Measurements from ENCODE around the gene RFX1.

RFX1 gene

GRCh38 chr19:13956365-13956744, 49.8 kb downstream of the RFX1 start:
- DNase-seq: no peak
- no peak overlapping the region for H3K4me2 ChIP-seq (ENCODE audit: low read depth, low read length)
- no peaks in the 10 kb centered on the region for H3F3A ChIP-seq (ENCODE audit: insufficient read depth, low read length)
- no peaks in the 10 kb centered on the region for H3K27me3 ChIP-seq (replicated peaks; ENCODE audit: insufficient read depth, low read length)
- H3K27ac ChIP-seq (ENCODE audit: low read length): no peak overlapping the region
- no peaks in the 10 kb centered on the region for H4K20me1 ChIP-seq (ENCODE audit: insufficient read depth, low read length)
- no peaks in the 10 kb centered on the region for H3K9me2 ChIP-seq (replicated peaks; ENCODE audit: insufficient read depth, low read length)
- no peak overlapping the region for H3K4me3 ChIP-seq (ENCODE audit: low read length)
- H3K9me3 ChIP-seq (replicated peaks; ENCODE audit: insufficient read depth, low read length): no peaks in the 10 kb centered on the region
- TF ChIP-seq CTCF (IDR thresholded peaks at IDR 0.05; ENCODE audit: low read length) (no peak), EZH2 (optimal IDR thresholded peaks at IDR 0.05; ENCODE audit: low read depth, low read length) (no peak), EZH2phosphoT487 (IDR thresholded peaks at IDR 0.05; ENCODE audit: low read length) (no peak)
- no peak overlapping the region for H3K9ac ChIP-seq (ENCODE audit: low read length)
- no peak overlapping the region for H2AFZ ChIP-seq (ENCODE audit: low read length)
- peaks cover 21% of the 10 kb centered on the region for H3K79me2 ChIP-seq (ENCODE audit: low read length)
- peaks cover 10% of the 10 kb centered on the region for H3K4me1 ChIP-seq (ENCODE audit: low read length)
- H3K36me3 ChIP-seq (replicated peaks; ENCODE audit: insufficient read depth, low read length): no peaks in the 10 kb centered on the region

GRCh38 chr19:13955662-13956364, 50.3 kb downstream of the RFX1 start:
- Histone ChIP-seq H3K27me3 (replicated peaks; ENCODE audit: insufficient read depth, low read length) (no peaks in the 10 kb centered on the region), H3K9me2 (replicated peaks; ENCODE audit: insufficient read depth, low read length) (no peaks in the 10 kb centered on the region), H3K36me3 (replicated peaks; ENCODE audit: insufficient read depth, low read length) (no peaks in the 10 kb centered on the region)

GRCh38 chr19:13954185-13954584, 51.9 kb downstream of the RFX1 start:
- Histone ChIP-seq H3K4me1 (ENCODE audit: low read length) (peaks cover 10% of the 10 kb centered on the region), H3K4me3 (ENCODE audit: low read length) (no peak overlapping the region), H3K79me2 (ENCODE audit: low read length) (peaks cover 21% of the 10 kb centered on the region), H3K9me3 (replicated peaks; ENCODE audit: insufficient read depth, low read length) (no peaks in the 10 kb centered on the region), H3F3A (ENCODE audit: insufficient read depth, low read length) (no peaks in the 10 kb centered on the region), H2AFZ (ENCODE audit: low read length) (no peak overlapping the region), H3K9ac (ENCODE audit: low read length) (no peak overlapping the region), H3K4me2 (ENCODE audit: low read depth, low read length) (no peak overlapping the region), H3K36me3 (replicated peaks; ENCODE audit: insufficient read depth, low read length) (no peaks in the 10 kb centered on the region), H3K27me3 (replicated peaks; ENCODE audit: insufficient read depth, low read length) (no peaks in the 10 kb centered on the region), H3K27ac (ENCODE audit: low read length) (no peak overlapping the region), H3K9me2 (replicated peaks; ENCODE audit: insufficient read depth, low read length) (no peaks in the 10 kb centered on the region), H4K20me1 (ENCODE audit: insufficient read depth, low read length) (no peaks in the 10 kb centered on the region)
- TF ChIP-seq EZH2 (optimal IDR thresholded peaks at IDR 0.05; ENCODE audit: low read depth, low read length): no peak
- TF ChIP-seq CTCF (IDR thresholded peaks at IDR 0.05; ENCODE audit: low read length): no peak
- no peak for TF ChIP-seq EZH2phosphoT487 (IDR thresholded peaks at IDR 0.05; ENCODE audit: low read length)
- no peak for DNase-seq

More at GRCh38 chr19:13955662-13956364, 50.3 kb downstream of the RFX1 start:
- Histone ChIP-seq H3K4me3 (ENCODE audit: low read length) (no peak overlapping the region), H3F3A (ENCODE audit: insufficient read depth, low read length) (no peaks in the 10 kb centered on the region), H3K9ac (ENCODE audit: low read length) (no peak overlapping the region), H4K20me1 (ENCODE audit: insufficient read depth, low read length) (no peaks in the 10 kb centered on the region), H3K4me1 (ENCODE audit: low read length) (peaks cover 10% of the 10 kb centered on the region), H3K4me2 (ENCODE audit: low read depth, low read length) (no peak overlapping the region), H3K9me3 (replicated peaks; ENCODE audit: insufficient read depth, low read length) (no peaks in the 10 kb centered on the region), H2AFZ (ENCODE audit: low read length) (no peak overlapping the region), H3K79me2 (ENCODE audit: low read length) (peaks cover 21% of the 10 kb centered on the region), H3K27ac (ENCODE audit: low read length) (no peak overlapping the region)
- no peak for DNase-seq
- TF ChIP-seq CTCF (IDR thresholded peaks at IDR 0.05; ENCODE audit: low read length): no peak
- no peak for TF ChIP-seq EZH2 (optimal IDR thresholded peaks at IDR 0.05; ENCODE audit: low read depth, low read length)
- TF ChIP-seq EZH2phosphoT487 (IDR thresholded peaks at IDR 0.05; ENCODE audit: low read length): no peak

Measured in MM.1S (cell line).